ENCODE data around the gene CTDSP1. TPM values are rescaled to one million over a fixed set of nuclear protein-coding genes. Genes with fewer than 3 reads are reported as not detected.

The CTDSP1 gene
- polyA plus RNA-seq, 1 of the 3 experiments (the other 2 are of a cell fraction), result 88.0 TPM

GRCh38 chr2:218406949-218407618 is 7.4 kb downstream of the CTDSP1 start:
- Histone ChIP-seq H3F3A (replicated peaks; ENCODE audit: insufficient read depth) (peaks cover 15% of the 10 kb centered on the region), H3K9me3 (no peaks in the 10 kb centered on the region), H2AFZ (ENCODE audit: low read depth) (peak overlapping the region; percentile 85; the same call in 1 of the 2 replicates), H4K20me1 (ENCODE audit: insufficient read depth) (no peaks in the 10 kb centered on the region), H3K4me1 (ENCODE audit: control insufficient read depth in 1 of 2, insufficient read depth in 2 of 2, low read depth in 1 of 2, low read length in 1 of 2) (peaks cover 8 to 17% of the 10 kb centered on the region in 2 experiments; a peak in 2 of 4 replicates), H3K9ac (peak overlapping the region; percentile 63), H3K4me3 (ENCODE audit: low read depth in 2 of 2, low read length in 1 of 2) (peak overlapping the region; percentile 48 to 58), H3K36me3 (replicated peaks in 1 of 2; ENCODE audit: control insufficient read depth in 1 of 2, insufficient read depth in 2 of 2, low read length in 1 of 2) (peaks cover 0 to 26% of the 10 kb centered on the region in 2 experiments), H3K27ac (ENCODE audit: low read depth in 2 of 2, low read length in 1 of 2) (peak overlapping the region; percentile 71 to 93), H3K27me3 (ENCODE audit: insufficient read depth) (no peaks in the 10 kb centered on the region), H3K79me2 (ENCODE audit: insufficient read depth) (0 out of 2 replicates have a peak, but pooled peaks cover 9% of the 10 kb centered on the region), H3K4me2 (peak overlapping the region; percentile 93), H3K9me2 (no peaks in the 10 kb centered on the region)
- 36% methylated on average over 13 of the region's 13 CpGs for WGBS (ENCODE audit: low lambda C conversion rate)
- POLR2A ChIA-PET, result interaction anchor here (0.6 to 1.2 kb wide), 4 partner anchors 10 to 265 kb away, joined by 3 to 4 read pairs (median 3); partner anchors contain the start of genes PLCD4, RNF25 and STK36
- peak; percentile 64 for DNase-seq
- CTCF ChIA-PET, result interaction anchor here (0.8 to 3.1 kb wide), 8 partner anchors 11 to 239 kb away, joined by 3 to 18 read pairs (median 4); no protein-coding TSS in a partner anchor
- no peak for TF ChIP-seq USF2 (IDR thresholded peaks at IDR 0.05; ENCODE audit: borderline replicate concordance, low read depth, low read length)
- 0 out of 2 replicates have a peak, but pooled peaks have one; percentile 20 for TF ChIP-seq TAF1 (IDR thresholded peaks at IDR 0.05; ENCODE audit: borderline replicate concordance, low read depth, low read length)
- TF ChIP-seq FOXJ3 (CRISPR knock-in tag; IDR thresholded peaks at IDR 0.05), result 0 out of 2 replicates have a peak, but pooled peaks have one; percentile 14

- no peak overlapping the region for H3K4me2 ChIP-seq
- no peaks in the 10 kb centered on the region for H3K9me3 ChIP-seq
- H3K36me3 ChIP-seq (replicated peaks in 1 of 2; ENCODE audit: control insufficient read depth in 1 of 2, insufficient read depth in 2 of 2, low read length in 1 of 2), result peaks cover 0 to 20% of the 10 kb centered on the region in 2 experiments
- no peaks in the 10 kb centered on the region for H3K27me3 ChIP-seq (ENCODE audit: insufficient read depth)
- 96% methylated on average over 8 of the region's 8 CpGs for WGBS (ENCODE audit: low lambda C conversion rate)
- no peak for DNase-seq
- H4K20me1 ChIP-seq (ENCODE audit: insufficient read depth), result no peaks in the 10 kb centered on the region
- H3K4me3 ChIP-seq (ENCODE audit: low read depth in 2 of 2, low read length in 1 of 2), result no peak overlapping the region
- TF ChIP-seq YY1 (IDR thresholded peaks at IDR 0.05; ENCODE audit: low read depth) (no peak), RAD21 (IDR thresholded peaks at IDR 0.05; ENCODE audit: low read length) (no peak), SMC3 (IDR thresholded peaks at IDR 0.05; ENCODE audit: low read depth, low read length) (no peak)
- TF ChIP-seq, protein P1, sequence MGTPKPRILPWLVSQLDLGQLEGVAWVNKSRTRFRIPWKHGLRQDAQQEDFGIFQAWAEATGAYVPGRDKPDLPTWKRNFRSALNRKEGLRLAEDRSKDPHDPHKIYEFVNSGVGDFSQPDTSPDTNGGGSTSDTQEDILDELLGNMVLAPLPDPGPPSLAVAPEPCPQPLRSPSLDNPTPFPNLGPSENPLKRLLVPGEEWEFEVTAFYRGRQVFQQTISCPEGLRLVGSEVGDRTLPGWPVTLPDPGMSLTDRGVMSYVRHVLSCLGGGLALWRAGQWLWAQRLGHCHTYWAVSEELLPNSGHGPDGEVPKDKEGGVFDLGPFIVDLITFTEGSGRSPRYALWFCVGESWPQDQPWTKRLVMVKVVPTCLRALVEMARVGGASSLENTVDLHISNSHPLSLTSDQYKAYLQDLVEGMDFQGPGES (IDR thresholded peaks at IDR 0.05; ENCODE audit: low read depth, low read length), result no peak
- H3K4me1 ChIP-seq (ENCODE audit: control insufficient read depth in 1 of 2, insufficient read depth in 2 of 2, low read depth in 1 of 2, low read length in 1 of 2), result peaks cover 8 to 17% of the 10 kb centered on the region in 2 experiments; a peak in 2 of 4 replicates
- H3K9ac ChIP-seq, result no peak overlapping the region
- H3F3A ChIP-seq (replicated peaks; ENCODE audit: insufficient read depth), result peaks cover 15% of the 10 kb centered on the region
- H3K27ac ChIP-seq (ENCODE audit: low read depth in 2 of 2, low read length in 1 of 2), result no peak overlapping the region; a peak in 2 of 4 replicates
- H2AFZ ChIP-seq (ENCODE audit: low read depth), result no peak overlapping the region
- no peaks in the 10 kb centered on the region for H3K9me2 ChIP-seq
- H3K79me2 ChIP-seq (ENCODE audit: insufficient read depth), result 0 out of 2 replicates have a peak, but pooled peaks cover 4% of the 10 kb centered on the region
- POLR2A ChIA-PET, result interaction anchor here (1.2 kb wide), 1 partner anchor 8 kb away, joined by 5 read pairs; the partner anchor contains the start of gene CTDSP1
- CTCF ChIA-PET, result interaction anchor here (0.8 kb wide), 1 partner anchor 64 kb away, joined by 4 read pairs; no protein-coding TSS in a partner anchor
Observed at GRCh38 chr2:218407717-218408116, 8.0 kb downstream of the CTDSP1 start.
